ENCODE measurements around the gene RPL10.

Gene RPL10

GRCh38 chrX:154363706-154364439, 34.3 kb upstream of the RPL10 start:
- DNase-seq: no peak

- no peak for DNase-seq
These were observed 33.1 kb upstream of the RPL10 start for GRCh38 chrX:154365052-154365600.

GRCh38 chrX:154365997-154366665, 32.0 kb upstream of the RPL10 start:
- no peak for DNase-seq

GRCh38 chrX:154366666-154367055, 31.5 kb upstream of the RPL10 start:
- DNase-seq: no peak

GRCh38 chrX:154367474-154368308, 30.5 kb upstream of the RPL10 start:
- DNase-seq: no peak

- peak; percentile 85 to 88 for DNase-seq
These were observed 29.3 kb upstream of the RPL10 start for GRCh38 chrX:154368630-154369448.

- peak; percentile 77 to 90 for DNase-seq
These were observed 28.5 kb upstream of the RPL10 start for GRCh38 chrX:154369449-154370299.

- DNase-seq: no peak
These were observed 27.7 kb upstream of the RPL10 start for GRCh38 chrX:154370300-154371016.

- DNase-seq: peak; percentile 81 to 89
These were observed 27.0 kb upstream of the RPL10 start for GRCh38 chrX:154371017-154371788.

- DNase-seq: no peak
These were observed 26.3 kb upstream of the RPL10 start for GRCh38 chrX:154371789-154372300.

- DNase-seq: no peak
These were observed 25.6 kb upstream of the RPL10 start for GRCh38 chrX:154372612-154373022.

GRCh38 chrX:154373340-154374306, 24.6 kb upstream of the RPL10 start:
- peak; percentile 62 to 68 for DNase-seq

- no peak for DNase-seq
These were observed 23.6 kb upstream of the RPL10 start, which contains the start of gene FLNA for GRCh38 chrX:154374313-154375155. FLNA (minus strand) TSS chrX:154374634; CDS start chrX:154371245, 3,389 bp downstream.

- no peak for DNase-seq
These were observed 23.0 kb upstream of the RPL10 start for GRCh38 chrX:154375156-154375504.

GRCh38 chrX:154376774-154377173, 21.4 kb upstream of the RPL10 start:
- no peak for DNase-seq

GRCh38 chrX:154378059-154378798, 19.9 kb upstream of the RPL10 start:
- peak in 1 of 2 experiments; percentile 38 for DNase-seq
